Vagina (tissue), 2 donors: Measurements from ENCODE around the gene P2RY4. TPM values are rescaled to one million over a fixed set of nuclear protein-coding genes. Genes with fewer than 3 reads are reported as not detected.

Source experiments
- DNase-seq, 2 donors: peaks; one replicate each; pipeline ENCODE4 v3.0.0-alpha.2; 2017; ENCODE audit errors: extremely low spot score in 2 of 2
- H3K27ac ChIP-seq: fragments of 200-600 bp; sonication (generic); one replicate; pipeline ENCODE4 v1.5.1; 2019
- H3K27me3 ChIP-seq: fragments of 200-600 bp; sonication (generic); one replicate; pipeline ENCODE4 v1.5.1; 2019
- H3K36me3 ChIP-seq, 2 donors: fragments of 200-600 bp; sonication (generic); one replicate each; pipeline ENCODE4 v1.5.1; 2017 to 2019
- H3K4me1 ChIP-seq: fragments of 200-600 bp; sonication (generic); one replicate; pipeline ENCODE4 v1.5.1; 2019
- H3K4me3 ChIP-seq, 2 donors: fragments of 200-600 bp; sonication (generic); 1 replicate in 1 of 2; 2 replicates in 1 of 2; pipeline ENCODE4 v1.5.1; 2016 to 2019
- H3K9me3 ChIP-seq: fragments of 200-600 bp; sonication (generic); one replicate; pipeline ENCODE4 v1.5.1; 2019
- CTCF ChIP-seq, 3 experiments: fragments of 450-650 bp in 2 of 3; fragments of 200-600 bp in 1 of 3; sonication (generic) in 1 of 3; IDR thresholded peaks; one replicate each; pipeline ENCODE4 v1.5.1; 2017 to 2019; ENCODE audit warnings: antibody characterized with exemption in 3 of 3, mild to moderate bottlenecking in 2 of 3, moderate library complexity in 2 of 3
- POLR2A ChIP-seq, 2 donors: fragments of 450-650 bp; IDR thresholded peaks; one replicate each; pipeline ENCODE4 v1.6.1; 2017; ENCODE audit warnings: antibody characterized with exemption in 2 of 2, mild to moderate bottlenecking in 2 of 2, moderate library complexity in 2 of 2
- POLR2AphosphoS5 ChIP-seq, 2 donors: sonication (generic); formaldehyde crosslinking; IDR thresholded peaks; one replicate each; pipeline ENCODE4 v1.9.0; 2017; ENCODE audit warnings: antibody characterized with exemption in 2 of 2, mild to moderate bottlenecking in 2 of 2, low read depth in 1 of 2; ENCODE audit not compliant: insufficient read depth in 1 of 2
- intact Hi-C: fragments of 100-400 bp; cut with DNase I; formaldehyde crosslinking; loops from one replicate; pipeline ENCODE4 v1.15.1; 2023
- total RNA-seq: library from RNA; depleted of rRNA; stranded (reverse); fragments of >200 nt; gene quantifications from one replicate; pipeline ENCODE4 v1.2.3, GENCODE V29; 2016

P2RY4 gene
- total RNA-seq, 1 donor from 2014 or later: not detected

DNA sequence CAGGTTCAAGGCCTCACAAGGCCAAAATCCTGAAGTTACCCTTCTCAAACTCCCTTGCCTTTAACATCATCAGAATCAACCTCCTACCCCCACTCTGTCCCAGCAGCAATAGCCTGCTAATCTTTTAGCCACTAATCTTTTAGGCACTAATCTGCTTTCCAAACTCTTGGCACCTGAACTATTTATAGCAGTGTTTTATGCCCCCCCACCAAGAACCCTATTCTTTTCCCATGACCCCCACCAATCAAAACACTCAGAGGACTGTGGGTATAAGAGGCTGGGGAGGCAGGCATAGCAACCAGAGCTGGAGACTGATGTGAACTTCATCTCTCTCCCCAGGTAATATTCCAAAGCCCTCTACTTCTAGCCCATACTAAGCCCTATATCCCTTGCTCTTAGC is 8.0 kb upstream of the P2RY4 start, which contains the start of gene ARR3:
ARR3 (plus strand) TSS at position 301 of the 400 bp plus-strand sequence. CDS start 1,052 bp downstream, outside the sequence.
- intact Hi-C loops: no loop called here
- H3K27ac ChIP-seq: no peak within 1 kb of the TSS
- H3K36me3 ChIP-seq: no peaks in the 10 kb centered on the region
- H3K4me3 ChIP-seq: no peak within 1 kb of the TSS
- no peaks in the 10 kb centered on the region for H3K27me3 ChIP-seq
- H3K4me1 ChIP-seq: no peaks in the 10 kb centered on the region
- no peak for TF ChIP-seq POLR2A (IDR thresholded peaks at IDR 0.05)
- TF ChIP-seq CTCF (IDR thresholded peaks at IDR 0.05): no peak
- TF ChIP-seq POLR2AphosphoS5 (IDR thresholded peaks at IDR 0.05; ENCODE audit: insufficient read depth in 1 of 2, low read depth in 1 of 2): no peak
- no peaks in the 10 kb centered on the region for H3K9me3 ChIP-seq
- DNase-seq: no peak

DNA sequence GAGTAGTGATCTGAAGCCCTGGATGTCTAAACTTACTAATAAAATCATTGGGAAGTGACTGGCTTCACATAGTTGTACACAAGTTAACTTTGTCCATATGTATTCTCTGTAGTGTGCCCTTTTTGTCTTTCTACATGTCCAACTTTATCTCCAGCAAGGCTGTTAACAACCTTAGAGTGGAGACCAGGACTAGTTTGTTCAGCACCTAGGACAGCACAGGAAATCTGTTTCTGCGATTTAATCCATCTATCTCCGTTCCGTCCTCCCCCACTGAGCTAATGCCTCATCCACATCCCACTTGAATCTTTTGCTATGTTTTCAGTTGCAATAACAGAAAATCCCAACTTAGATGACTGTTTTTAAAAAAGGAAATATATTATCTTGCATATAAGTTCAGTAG is 4.8 kb upstream of the P2RY4 start:
- H3K36me3 ChIP-seq: no peaks in the 10 kb centered on the region
- no peak for TF ChIP-seq POLR2A (IDR thresholded peaks at IDR 0.05)
- no peak for TF ChIP-seq POLR2AphosphoS5 (IDR thresholded peaks at IDR 0.05; ENCODE audit: insufficient read depth in 1 of 2, low read depth in 1 of 2)
- no peak for TF ChIP-seq CTCF (IDR thresholded peaks at IDR 0.05)
- H3K9me3 ChIP-seq: no peaks in the 10 kb centered on the region
- no peak for DNase-seq
- H3K4me3 ChIP-seq: no peak overlapping the region
- H3K27me3 ChIP-seq: no peaks in the 10 kb centered on the region
- no peak overlapping the region for H3K27ac ChIP-seq
- H3K4me1 ChIP-seq: no peaks in the 10 kb centered on the region
- intact Hi-C loops: no loop called here

DNA sequence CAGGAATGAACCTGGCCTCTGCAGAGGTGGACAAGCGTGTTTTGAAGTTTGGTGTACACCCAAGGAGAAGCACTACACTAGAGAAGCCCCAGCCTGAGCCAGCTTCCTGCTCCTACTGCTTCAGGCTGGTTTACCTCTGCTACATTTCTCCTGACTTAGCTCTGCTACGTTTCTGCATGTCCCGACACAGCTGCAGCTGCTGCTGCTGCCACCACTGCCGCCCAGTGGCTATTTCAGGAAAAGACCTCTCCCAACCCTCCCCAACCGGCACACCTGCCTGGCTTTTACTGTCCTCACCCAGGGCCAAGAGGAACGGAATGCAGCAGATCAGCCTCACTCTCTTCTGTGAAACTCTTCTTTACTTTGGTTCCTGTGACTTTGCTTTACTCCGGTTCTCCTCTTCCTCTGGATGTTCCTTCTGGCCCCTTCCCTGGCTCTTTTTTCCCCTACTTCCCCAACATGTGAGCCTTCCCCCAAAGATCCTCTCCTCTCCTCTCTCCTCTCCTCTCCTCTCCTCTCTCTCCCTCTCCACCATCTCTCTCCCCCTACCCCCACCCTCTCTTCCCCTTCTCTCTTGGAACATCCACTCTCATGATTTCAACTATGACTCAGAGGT is 3.1 kb upstream of the P2RY4 start:
- peak in 1 of 3 experiments; percentile 20 for TF ChIP-seq CTCF (IDR thresholded peaks at IDR 0.05)
- TF ChIP-seq POLR2A (IDR thresholded peaks at IDR 0.05): no peak
- Histone ChIP-seq H3K36me3 (no peaks in the 10 kb centered on the region), H3K27me3 (no peaks in the 10 kb centered on the region), H3K9me3 (no peaks in the 10 kb centered on the region), H3K4me3 (no peak overlapping the region), H3K27ac (no peak overlapping the region), H3K4me1 (no peaks in the 10 kb centered on the region)
- no peak for DNase-seq
- intact Hi-C loops: no loop called here

- no peak for DNase-seq
- Histone ChIP-seq H3K27me3 (no peaks in the 10 kb centered on the region), H3K9me3 (no peaks in the 10 kb centered on the region), H3K27ac (no peak overlapping the region), H3K36me3 (no peaks in the 10 kb centered on the region), H3K4me1 (no peaks in the 10 kb centered on the region), H3K4me3 (no peak overlapping the region)
- intact Hi-C loops: no loop called here
- no peak for TF ChIP-seq POLR2A (IDR thresholded peaks at IDR 0.05)
- no peak for TF ChIP-seq CTCF (IDR thresholded peaks at IDR 0.05)
- TF ChIP-seq POLR2AphosphoS5 (IDR thresholded peaks at IDR 0.05; ENCODE audit: insufficient read depth in 1 of 2, low read depth in 1 of 2): no peak
These were observed 2.3 kb downstream of the P2RY4 start for GRCh38 chrX:70257423-70258288.

GRCh38 chrX:70255452-70255851 is 4.6 kb downstream of the P2RY4 start:
- Histone ChIP-seq H3K36me3 (no peaks in the 10 kb centered on the region), H3K27ac (no peak overlapping the region), H3K4me3 (no peak overlapping the region), H3K9me3 (no peaks in the 10 kb centered on the region), H3K4me1 (no peaks in the 10 kb centered on the region), H3K27me3 (no peaks in the 10 kb centered on the region)
- DNase-seq: no peak
- TF ChIP-seq POLR2AphosphoS5 (IDR thresholded peaks at IDR 0.05; ENCODE audit: insufficient read depth in 1 of 2, low read depth in 1 of 2): no peak
- no peak for TF ChIP-seq CTCF (IDR thresholded peaks at IDR 0.05)
- no peak for TF ChIP-seq POLR2A (IDR thresholded peaks at IDR 0.05)
- intact Hi-C loops: no loop called here
